ENCODE measurements around the gene CEP170.

DNA sequence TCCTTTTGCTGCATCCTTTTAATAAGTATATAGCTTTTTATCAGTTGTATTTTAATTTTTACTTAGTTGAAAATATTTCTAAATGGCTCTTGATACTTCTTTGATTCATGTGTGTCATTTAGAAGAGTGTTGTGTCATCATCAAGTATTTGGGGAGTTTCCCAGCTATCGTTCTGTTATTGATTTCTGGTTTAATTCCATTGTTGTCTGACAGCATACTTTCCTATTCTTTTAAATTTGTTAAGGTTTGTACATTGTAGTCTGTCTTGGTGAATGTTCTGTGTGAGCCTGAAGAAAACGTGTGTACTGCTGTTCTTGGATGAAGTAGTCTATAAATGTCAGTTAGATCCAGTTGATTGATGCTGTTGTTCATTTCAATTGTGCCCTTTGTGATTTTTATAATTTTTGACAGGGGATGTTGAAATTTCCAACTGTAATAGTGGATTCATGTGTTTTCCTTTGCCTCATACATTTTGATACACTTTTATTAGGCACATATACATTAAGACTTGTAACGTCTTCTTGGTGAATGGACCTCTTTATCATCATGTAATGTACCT, 25.6 kb upstream of the CEP170 start:
- TF ChIP-seq CTCF (IDR thresholded peaks at IDR 0.05; ENCODE audit: low read length) (no peak), EZH2 (optimal IDR thresholded peaks at IDR 0.05; ENCODE audit: low read depth, low read length) (no peak), EZH2phosphoT487 (IDR thresholded peaks at IDR 0.05; ENCODE audit: low read length) (no peak)
